Astrocyte of the spinal cord (primary cell): ENCODE data around the gene SCG5.

Experiments used
- DNase-seq: peaks from one replicate; pipeline ENCODE4 v3.0.0; 2011; ENCODE audit warnings: low read depth, low spot score
- H3K4me3 ChIP-seq: 2 replicates; pipeline ENCODE4 v1.5.1; 2011; ENCODE audit warnings: low read depth, mild to moderate bottlenecking, low read length, moderate library complexity
- in situ Hi-C: cut with HindIII; loops from 2 replicates; pipeline ENCODE4 v1.10.0; 2017; ENCODE audit warnings: low sequenced_read_pairs
- TF ChIP-seq, protein P1 (sequence below): IDR thresholded peaks from 2 replicates; pipeline ENCODE4 v1.5.1; 2012; ENCODE audit warnings: low read depth, mild to moderate bottlenecking, low read length, inconsistent platforms

Gene SCG5

GRCh38 chr15:32690941-32691688 lies 49.6 kb downstream of the SCG5 start:
- TF ChIP-seq, protein P1, sequence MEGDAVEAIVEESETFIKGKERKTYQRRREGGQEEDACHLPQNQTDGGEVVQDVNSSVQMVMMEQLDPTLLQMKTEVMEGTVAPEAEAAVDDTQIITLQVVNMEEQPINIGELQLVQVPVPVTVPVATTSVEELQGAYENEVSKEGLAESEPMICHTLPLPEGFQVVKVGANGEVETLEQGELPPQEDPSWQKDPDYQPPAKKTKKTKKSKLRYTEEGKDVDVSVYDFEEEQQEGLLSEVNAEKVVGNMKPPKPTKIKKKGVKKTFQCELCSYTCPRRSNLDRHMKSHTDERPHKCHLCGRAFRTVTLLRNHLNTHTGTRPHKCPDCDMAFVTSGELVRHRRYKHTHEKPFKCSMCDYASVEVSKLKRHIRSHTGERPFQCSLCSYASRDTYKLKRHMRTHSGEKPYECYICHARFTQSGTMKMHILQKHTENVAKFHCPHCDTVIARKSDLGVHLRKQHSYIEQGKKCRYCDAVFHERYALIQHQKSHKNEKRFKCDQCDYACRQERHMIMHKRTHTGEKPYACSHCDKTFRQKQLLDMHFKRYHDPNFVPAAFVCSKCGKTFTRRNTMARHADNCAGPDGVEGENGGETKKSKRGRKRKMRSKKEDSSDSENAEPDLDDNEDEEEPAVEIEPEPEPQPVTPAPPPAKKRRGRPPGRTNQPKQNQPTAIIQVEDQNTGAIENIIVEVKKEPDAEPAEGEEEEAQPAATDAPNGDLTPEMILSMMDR: no peak
- no peak for DNase-seq
- H3K4me3 ChIP-seq: no peak overlapping the region
- in situ Hi-C loops: no loop called here

- in situ Hi-C loops: no loop called here
- TF ChIP-seq, protein P1: no peak
- H3K4me3 ChIP-seq: no peak overlapping the region
- no peak for DNase-seq
Observed at GRCh38 chr15:32691689-32692038, 50.2 kb downstream of the SCG5 start.

DNA sequence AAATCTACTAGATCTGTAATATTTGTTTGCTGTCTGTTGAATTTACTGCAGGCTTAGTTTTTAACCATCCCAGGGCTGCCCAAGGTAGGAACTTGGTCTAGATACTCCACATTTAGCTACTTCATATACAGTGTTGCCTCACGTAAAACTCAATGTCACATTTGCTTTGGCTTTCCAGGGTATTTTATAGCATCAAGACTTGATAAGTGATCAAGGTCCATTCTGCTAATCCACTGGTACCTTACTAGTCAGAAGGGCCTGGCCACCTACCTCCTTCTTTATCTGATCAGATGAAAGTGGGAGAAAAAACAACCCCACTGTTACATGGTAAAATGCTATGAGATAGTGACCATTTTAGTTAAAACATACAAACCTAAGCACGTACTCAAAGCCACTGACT lies 50.8 kb downstream of the SCG5 start:
- in situ Hi-C loops: no loop called here
- no peak overlapping the region for H3K4me3 ChIP-seq
- DNase-seq: no peak
- TF ChIP-seq, protein P1: no peak

GRCh38 chr15:32694222-32694983 lies 52.9 kb downstream of the SCG5 start:
- in situ Hi-C loops: no loop called here
- H3K4me3 ChIP-seq: no peak overlapping the region
- TF ChIP-seq, protein P1: no peak
- DNase-seq: no peak

DNA sequence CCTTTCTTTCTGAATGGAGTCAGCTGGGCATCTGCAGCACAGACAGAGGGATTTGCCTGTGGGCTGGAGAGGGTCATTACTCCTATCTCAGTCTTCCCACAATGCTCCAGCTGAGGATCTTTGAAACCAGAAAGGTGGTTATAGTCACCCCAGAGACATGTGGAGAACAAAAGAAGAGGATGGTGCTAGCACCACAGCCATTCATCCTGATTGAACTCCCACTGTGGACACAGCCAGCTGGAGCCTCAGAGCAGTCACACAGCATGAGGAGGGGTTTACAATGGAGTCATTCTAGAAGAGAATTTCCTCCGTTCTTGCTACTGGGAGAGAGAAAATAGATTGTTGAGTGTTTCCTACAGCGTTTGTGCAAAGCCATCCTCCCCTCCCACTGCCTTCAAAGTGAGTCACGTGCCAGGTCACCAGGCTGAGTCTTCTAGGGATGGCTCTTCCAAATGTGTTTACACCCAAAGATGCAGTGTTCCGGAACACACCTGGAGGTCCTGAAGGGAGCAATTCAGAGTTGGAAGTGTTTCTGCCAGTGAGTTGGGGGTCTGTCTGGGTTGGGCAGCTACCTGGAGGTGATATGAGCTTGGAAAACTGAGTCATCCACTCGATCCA lies 57.4 kb downstream of the SCG5 start:
- no peak overlapping the region for H3K4me3 ChIP-seq
- TF ChIP-seq, protein P1: no peak
- in situ Hi-C loops: no loop called here
- DNase-seq: peak; percentile 44

DNA sequence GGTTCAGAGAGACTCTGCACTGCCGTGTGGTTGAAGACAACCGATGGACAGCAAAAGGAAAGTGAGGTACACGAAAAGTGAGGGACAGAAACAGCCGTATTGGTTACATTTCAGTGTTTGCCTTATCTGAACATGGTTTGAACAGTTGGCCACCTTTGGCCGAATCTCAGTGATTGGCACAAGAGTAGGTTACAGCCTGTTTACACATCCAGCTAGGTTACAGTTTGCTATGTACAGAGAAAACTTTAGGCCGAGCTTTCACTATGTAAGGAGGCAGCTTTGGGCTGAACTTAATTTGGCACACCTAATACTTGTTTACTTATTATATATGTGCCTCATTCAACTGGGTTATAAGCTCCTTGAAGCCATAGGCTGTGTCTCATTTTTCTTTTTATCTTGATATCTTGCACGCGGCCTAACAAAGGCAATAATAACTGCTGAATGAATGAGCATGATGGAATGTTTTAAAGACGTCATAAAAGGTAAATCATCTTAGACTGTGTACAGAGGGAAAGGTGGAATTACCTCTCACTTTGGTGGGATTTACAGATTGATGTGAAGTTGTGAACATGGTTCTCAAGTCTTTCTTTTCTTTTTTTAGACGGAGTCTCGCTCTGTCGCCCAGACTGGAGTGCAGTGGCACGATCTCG lies 59.1 kb downstream of the SCG5 start:
- no peak overlapping the region for H3K4me3 ChIP-seq
- TF ChIP-seq, protein P1: no peak
- in situ Hi-C loops: no loop called here
- no peak for DNase-seq
